Endometrial microvascular endothelial cells (primary cell): ENCODE measurements around the gene AKTIP. TPM values are rescaled to one million over a fixed set of nuclear protein-coding genes. Genes with fewer than 3 reads are reported as not detected.

ENCODE experiments used
- in situ Hi-C: cut with HindIII; loops from 2 replicates; pipeline ENCODE4 v1.10.0; 2017; ENCODE audit warnings: low sequenced_read_pairs, low pct_unique_long_range_greater_than_20kb; ENCODE audit errors: inconsistent ontology term
- total RNA-seq: library from RNA; depleted of rRNA; stranded (reverse); fragments of >200 nt; gene quantifications from one replicate; pipeline ENCODE4 v1.2.3, GENCODE V29; 2015; ENCODE audit errors: inconsistent ontology term

Gene AKTIP
- total RNA-seq, 1 donor from 2014 or later = 33.5 TPM

DNA sequence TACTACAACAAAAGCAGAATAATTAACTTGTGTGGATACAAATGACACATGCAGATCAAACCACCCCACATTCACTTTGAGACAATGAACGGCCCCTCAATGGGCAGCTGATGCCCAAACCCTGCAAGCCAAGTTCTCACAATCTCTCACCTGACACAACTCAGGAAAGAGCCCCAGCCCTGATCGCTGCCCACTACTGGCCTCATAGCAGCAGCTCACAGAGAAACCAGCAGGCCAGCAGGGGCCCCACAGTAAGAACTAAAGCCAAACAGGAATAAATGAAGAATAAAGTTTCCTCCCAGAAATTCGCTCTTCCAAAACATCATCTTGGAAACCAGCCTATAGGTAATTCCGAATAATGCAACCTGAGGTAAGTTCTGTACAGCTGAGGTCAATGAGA is 7.7 kb downstream of the AKTIP start:
- in situ Hi-C loops = no loop called here

DNA sequence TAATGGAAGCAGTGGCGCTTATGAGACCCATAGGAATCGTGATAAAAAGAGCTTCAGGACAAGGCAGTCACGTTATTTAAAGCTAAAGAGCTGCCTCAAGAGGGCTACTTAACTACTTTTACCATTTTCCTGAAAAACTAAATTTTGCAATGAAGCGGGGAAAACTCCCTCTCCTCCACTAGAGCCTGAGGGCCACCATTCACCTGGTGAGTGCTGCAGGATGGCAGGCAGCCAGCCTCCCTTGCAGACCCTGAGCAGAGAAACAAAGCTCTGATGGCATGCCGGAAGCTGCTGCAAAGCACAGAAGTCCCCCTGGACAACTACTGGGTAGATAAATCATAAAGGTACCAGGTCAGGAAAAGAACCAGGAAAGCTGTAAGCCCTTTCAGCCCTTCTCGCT is 8.4 kb downstream of the AKTIP start:
- in situ Hi-C loops = no loop called here

DNA sequence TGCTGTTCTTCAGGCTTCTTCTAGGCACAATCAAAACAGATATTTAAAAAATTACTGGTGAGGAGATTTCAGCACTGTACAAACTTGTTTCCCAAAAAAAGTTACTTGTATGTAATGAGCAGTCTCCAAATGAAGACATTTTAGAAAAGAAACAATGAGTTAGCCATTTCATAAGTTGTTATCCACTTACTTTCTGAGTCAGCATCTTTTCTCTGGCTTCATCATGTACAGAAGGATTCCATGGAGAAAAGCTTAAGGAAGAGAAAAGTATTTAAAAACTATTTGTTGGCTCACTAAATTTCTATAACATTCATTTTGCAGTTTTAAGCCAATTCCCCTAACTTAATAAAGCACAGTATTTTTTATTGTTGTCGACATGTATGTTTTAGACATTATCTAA is 10.5 kb downstream of the AKTIP start:
- in situ Hi-C loops = no loop called here

DNA sequence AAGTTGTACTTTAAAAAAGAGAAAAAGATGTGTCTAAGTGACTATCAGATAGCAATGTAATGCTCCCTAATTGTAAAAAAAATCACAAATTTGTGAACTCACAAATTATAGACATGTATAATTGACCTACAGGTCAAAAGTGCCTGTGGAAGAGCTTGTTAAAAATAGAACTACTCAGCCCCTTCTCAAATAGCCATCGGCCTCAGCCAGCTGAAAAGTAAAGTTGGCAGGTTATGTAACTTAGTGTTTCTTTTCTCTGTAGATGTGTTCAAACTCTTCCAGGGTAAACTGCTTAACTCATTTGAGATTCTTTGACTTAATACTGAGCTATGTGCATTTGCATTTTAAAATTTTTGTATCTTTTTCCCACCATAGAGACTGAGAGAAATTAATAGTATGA is 13.3 kb downstream of the AKTIP start:
- in situ Hi-C loops = no loop called here

- in situ Hi-C loops = no loop called here
Measured at GRCh38 chr16:53486230-53486629, 16.8 kb downstream of the AKTIP start.

- in situ Hi-C loops = no loop called here
Measured at GRCh38 chr16:53484542-53484941, 18.5 kb downstream of the AKTIP start.

DNA sequence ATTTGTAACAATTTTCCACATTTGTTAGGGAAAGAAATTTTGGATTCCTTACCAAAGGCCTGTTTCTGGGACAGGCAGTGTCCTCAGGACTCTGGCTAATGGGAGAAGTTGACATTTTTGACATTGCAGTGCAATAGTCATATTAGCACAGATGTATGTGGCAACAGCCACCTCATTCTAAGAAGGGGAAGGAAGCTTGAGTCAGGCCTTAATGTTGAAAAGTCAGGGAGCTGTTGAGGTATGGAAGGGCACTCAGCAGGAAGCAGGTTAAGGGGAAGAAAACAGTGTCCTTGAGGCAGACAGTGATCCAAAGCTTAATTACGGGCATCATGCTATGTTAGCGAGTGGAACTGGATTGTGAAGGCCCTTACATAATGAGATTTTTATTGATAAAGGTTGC is 20.9 kb downstream of the AKTIP start:
- in situ Hi-C loops = no loop called here

DNA sequence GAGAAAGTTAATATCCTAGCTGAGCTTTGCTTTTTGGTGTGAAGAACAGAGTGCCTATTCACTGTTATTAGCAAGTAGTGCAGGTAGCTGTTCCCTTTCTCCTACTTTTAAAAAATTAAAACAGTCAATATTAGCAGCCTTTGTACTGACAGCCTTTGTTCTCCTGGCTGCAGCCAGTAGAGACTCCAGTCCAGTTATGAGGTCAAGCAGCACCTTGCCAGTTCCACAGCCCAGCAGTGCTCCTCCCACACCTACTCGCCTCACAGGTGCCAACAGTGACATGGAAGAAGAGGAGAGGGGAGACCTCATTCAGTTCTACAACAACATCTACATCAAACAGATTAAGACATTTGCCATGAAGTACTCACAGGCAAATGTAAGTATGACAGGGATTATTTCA is 22.6 kb downstream of the AKTIP start:
- in situ Hi-C loops = no loop called here

DNA sequence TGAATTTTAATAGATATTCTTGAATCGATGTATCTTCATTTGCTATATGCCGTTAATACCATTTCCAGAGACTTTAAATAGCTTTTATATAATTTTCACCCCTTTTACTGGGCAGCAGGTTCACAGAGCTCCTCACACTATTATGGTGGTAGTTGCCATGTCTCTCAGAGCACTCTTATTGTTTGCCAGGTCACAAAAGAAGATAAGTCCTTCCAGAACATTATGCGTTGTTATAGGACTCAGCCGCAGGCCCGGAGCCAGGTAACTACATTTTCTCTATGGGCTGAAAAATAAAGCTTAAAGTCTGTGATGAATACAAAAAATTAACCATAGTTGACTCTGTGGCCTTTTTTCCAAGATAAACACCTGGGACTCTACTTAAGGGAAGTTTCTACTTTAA is 24.0 kb downstream of the AKTIP start:
- in situ Hi-C loops = no loop called here

GRCh38 chr16:53476867-53477266 is 26.1 kb downstream of the AKTIP start:
- in situ Hi-C loops = no loop called here

GRCh38 chr16:53465606-53466280 is 37.3 kb downstream of the AKTIP start:
- in situ Hi-C loops = no loop called here

DNA sequence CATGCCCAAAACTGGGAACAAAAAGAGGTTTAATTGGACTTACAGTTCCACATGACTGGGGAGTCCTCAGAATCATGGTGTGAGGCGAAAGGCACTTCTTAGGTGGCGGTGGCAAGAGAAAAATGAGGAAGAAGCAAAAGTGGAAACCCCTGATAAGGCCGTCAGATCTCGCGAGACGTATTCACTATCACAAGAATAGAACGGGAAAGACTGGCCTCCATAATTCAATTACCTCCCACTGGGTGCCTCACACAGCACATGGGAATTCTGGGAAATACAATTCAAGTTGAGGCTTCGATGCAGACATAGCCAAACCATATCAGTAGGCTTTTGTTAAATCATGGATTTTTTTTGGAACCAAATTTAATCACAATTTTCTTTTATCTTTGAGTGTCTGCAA is 44.4 kb downstream of the AKTIP start:
- in situ Hi-C loops = no loop called here

- in situ Hi-C loops = no loop called here
Measured at GRCh38 chr16:53457670-53458069, 45.3 kb downstream of the AKTIP start.

DNA sequence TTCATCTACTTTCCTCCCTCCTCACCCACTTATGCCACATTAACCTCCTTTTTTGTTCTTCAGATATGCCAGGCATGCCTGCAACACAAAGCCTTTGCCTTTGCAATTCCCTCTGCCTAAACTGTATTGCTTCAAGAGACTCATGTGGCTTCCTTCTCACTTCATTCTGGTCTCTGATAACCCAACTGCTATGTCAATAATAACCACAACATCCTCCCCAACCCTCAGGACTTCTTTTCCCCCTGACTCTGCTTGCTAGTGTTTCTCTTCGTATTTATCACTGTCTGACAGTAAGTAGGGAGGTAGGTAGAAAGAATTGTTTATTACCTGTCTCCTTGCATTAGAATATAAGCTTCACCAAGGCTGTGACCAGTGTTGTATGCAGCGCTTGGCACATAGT is 46.4 kb downstream of the AKTIP start:
- in situ Hi-C loops = no loop called here

- in situ Hi-C loops = no loop called here
Measured at GRCh38 chr16:53453928-53454327, 49.1 kb downstream of the AKTIP start.

GRCh38 chr16:53449816-53450517 is 53.0 kb downstream of the AKTIP start:
- in situ Hi-C loops = no loop called here

DNA sequence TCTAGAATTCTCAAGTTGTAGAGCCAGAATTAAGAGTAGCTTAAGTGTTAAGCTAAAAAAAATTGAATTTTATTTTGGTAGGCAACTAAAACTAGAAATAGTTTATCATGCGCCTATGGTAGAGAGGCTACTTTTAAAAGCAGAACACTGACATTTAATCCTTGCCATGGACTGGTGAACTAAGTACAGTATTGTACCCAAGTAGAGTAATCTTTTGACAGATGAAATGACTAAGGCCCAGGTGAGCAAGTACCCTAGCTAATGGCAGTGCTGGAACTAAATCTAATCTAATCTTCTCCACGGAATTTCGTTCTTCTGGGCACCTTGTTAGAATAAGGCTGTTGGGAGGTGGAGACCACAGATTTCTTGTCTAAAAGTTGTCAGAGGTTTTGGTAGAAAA is 56.9 kb downstream of the AKTIP start:
- in situ Hi-C loops = no loop called here

GRCh38 chr16:53445534-53445933 is 57.5 kb downstream of the AKTIP start:
- in situ Hi-C loops = no loop called here
